ENCODE results near the gene DAAM1.

Gene DAAM1

GRCh38 chr14:59251811-59252771 is 63.6 kb downstream of the DAAM1 start:
- H3K9ac ChIP-seq (ENCODE audit: low read length) = no peak overlapping the region
- no peak overlapping the region for H3K27ac ChIP-seq (ENCODE audit: low read length)
- no peaks in the 10 kb centered on the region for H3K27me3 ChIP-seq (ENCODE audit: low read depth, low read length)
- no peak overlapping the region for H3K4me3 ChIP-seq (ENCODE audit: low read length)
- peaks cover 43% of the 10 kb centered on the region; the same call in 1 of the 2 replicates for H4K20me1 ChIP-seq (ENCODE audit: insufficient read depth, low read length)
- H3K79me2 ChIP-seq (ENCODE audit: low read length) = peaks cover 26% of the 10 kb centered on the region
- no peaks in the 10 kb centered on the region for H3K9me3 ChIP-seq (ENCODE audit: insufficient read depth, low read length)
- no peak overlapping the region for H2AFZ ChIP-seq (ENCODE audit: low read depth, low read length)
- peaks cover 3% of the 10 kb centered on the region for H3K36me3 ChIP-seq (replicated peaks; ENCODE audit: low read depth, low read length)
- H3K4me2 ChIP-seq (ENCODE audit: low read length) = no peak overlapping the region
- H3K4me1 ChIP-seq (ENCODE audit: low read length) = peaks cover 23% of the 10 kb centered on the region
- TF ChIP-seq EZH2phosphoT487 (IDR thresholded peaks at IDR 0.05; ENCODE audit: low read depth) (no peak), CTCF (IDR thresholded peaks at IDR 0.05; ENCODE audit: low read depth, low read length) (no peak)

- Histone ChIP-seq H3K4me2 (ENCODE audit: low read length) (no peak overlapping the region), H3K36me3 (replicated peaks; ENCODE audit: low read depth, low read length) (peaks cover 3% of the 10 kb centered on the region), H3K4me1 (ENCODE audit: low read length) (peaks cover 23% of the 10 kb centered on the region), H3K9me3 (ENCODE audit: insufficient read depth, low read length) (no peaks in the 10 kb centered on the region), H3K9ac (ENCODE audit: low read length) (no peak overlapping the region), H3K4me3 (ENCODE audit: low read length) (no peak overlapping the region), H3K27me3 (ENCODE audit: low read depth, low read length) (no peaks in the 10 kb centered on the region), H3K27ac (ENCODE audit: low read length) (no peak overlapping the region), H2AFZ (ENCODE audit: low read depth, low read length) (no peak overlapping the region), H4K20me1 (ENCODE audit: insufficient read depth, low read length) (peaks cover 43% of the 10 kb centered on the region; the same call in 1 of the 2 replicates), H3K79me2 (ENCODE audit: low read length) (peaks cover 26% of the 10 kb centered on the region)
- TF ChIP-seq CTCF (IDR thresholded peaks at IDR 0.05; ENCODE audit: low read depth, low read length) = no peak
- no peak for TF ChIP-seq EZH2phosphoT487 (IDR thresholded peaks at IDR 0.05; ENCODE audit: low read depth)
These were observed 64.5 kb downstream of the DAAM1 start for GRCh38 chr14:59252772-59253500.

DNA sequence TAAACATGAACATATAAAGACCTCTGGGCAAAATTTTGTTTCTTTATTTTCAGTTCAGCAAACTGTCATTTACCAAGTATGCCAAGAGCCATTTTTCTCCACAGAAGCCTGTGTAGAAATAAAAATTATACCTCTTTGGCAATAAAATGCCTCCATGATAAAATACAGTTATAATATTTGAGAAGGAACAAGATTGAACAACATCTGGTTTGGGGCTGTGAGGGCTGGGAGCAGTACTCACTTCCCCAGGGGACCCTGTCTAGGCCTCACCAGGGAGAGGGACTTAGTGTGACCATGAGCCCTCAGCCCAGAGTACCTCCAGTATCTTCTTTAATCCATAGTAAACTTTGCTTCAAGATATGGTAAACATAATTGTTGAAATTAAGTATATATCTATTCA is 65.1 kb downstream of the DAAM1 start:
- H3K27ac ChIP-seq (ENCODE audit: low read length) = no peak overlapping the region

More for the DNA sequence above, 65.1 kb downstream of the DAAM1 start:
- no peaks in the 10 kb centered on the region for H3K9me3 ChIP-seq (ENCODE audit: insufficient read depth, low read length)
- H3K4me2 ChIP-seq (ENCODE audit: low read length) = no peak overlapping the region
- H3K36me3 ChIP-seq (replicated peaks; ENCODE audit: low read depth, low read length) = peaks cover 3% of the 10 kb centered on the region
- peaks cover 23% of the 10 kb centered on the region for H3K4me1 ChIP-seq (ENCODE audit: low read length)
- H3K79me2 ChIP-seq (ENCODE audit: low read length) = peaks cover 26% of the 10 kb centered on the region
- H3K4me3 ChIP-seq (ENCODE audit: low read length) = no peak overlapping the region
- H3K9ac ChIP-seq (ENCODE audit: low read length) = no peak overlapping the region
- peaks cover 43% of the 10 kb centered on the region; the same call in 1 of the 2 replicates for H4K20me1 ChIP-seq (ENCODE audit: insufficient read depth, low read length)
- H3K27me3 ChIP-seq (ENCODE audit: low read depth, low read length) = no peaks in the 10 kb centered on the region
- H2AFZ ChIP-seq (ENCODE audit: low read depth, low read length) = no peak overlapping the region
- TF ChIP-seq EZH2phosphoT487 (IDR thresholded peaks at IDR 0.05; ENCODE audit: low read depth) (no peak), CTCF (IDR thresholded peaks at IDR 0.05; ENCODE audit: low read depth, low read length) (no peak)
